Osteocyte (in vitro differentiated cells): ENCODE results near the gene CDKN2C. TPM values are rescaled to one million over a fixed set of nuclear protein-coding genes. Genes with fewer than 3 reads are reported as not detected.

Source experiments
- DNase-seq: peaks from one replicate; pipeline ENCODE4 v3.0.0; 2021; ENCODE audit warnings: mixed read lengths; ENCODE audit not compliant: unreplicated experiment; ENCODE audit errors: extremely low spot score
- H3K27ac Mint-ChIP-seq: one replicate; pipeline ENCODE4 v1.8.0; 2021; ENCODE audit warnings: mild to moderate bottlenecking, mixed read lengths; ENCODE audit not compliant: unreplicated experiment
- H3K27me3 Mint-ChIP-seq: one replicate; pipeline ENCODE4 v1.8.0; 2021; ENCODE audit warnings: mixed read lengths; ENCODE audit not compliant: unreplicated experiment
- H3K36me3 Mint-ChIP-seq: one replicate; pipeline ENCODE4 v1.8.0; 2021; ENCODE audit warnings: mixed read lengths; ENCODE audit not compliant: unreplicated experiment
- H3K4me1 Mint-ChIP-seq: one replicate; pipeline ENCODE4 v1.8.0; 2021; ENCODE audit warnings: mixed read lengths; ENCODE audit not compliant: unreplicated experiment
- H3K4me3 Mint-ChIP-seq: one replicate; pipeline ENCODE4 v1.8.0; 2021; ENCODE audit warnings: mild to moderate bottlenecking, moderate library complexity, mixed read lengths; ENCODE audit not compliant: unreplicated experiment
- H3K9me3 Mint-ChIP-seq: one replicate; pipeline ENCODE4 v1.8.0; 2021; ENCODE audit warnings: mixed read lengths; ENCODE audit not compliant: unreplicated experiment
- CTCF ChIP-seq: fragments of 200-600 bp; sonication (generic); IDR thresholded peaks from 2 replicates; pipeline ENCODE4 v1.5.0; 2021; ENCODE audit warnings: antibody characterized with exemption, mild to moderate bottlenecking, moderate library complexity
- total RNA-seq: library from RNA; stranded (reverse); gene quantifications from 2 replicates; pipeline ENCODE4 v1.2.1, GENCODE V29; 2021

Gene CDKN2C
- total RNA-seq, 1 donor from 2014 or later: 9.2 TPM

GRCh38 chr1:50977575-50978143 is 7.6 kb downstream of the CDKN2C start:
- H3K9me3 Mint-ChIP-seq: no peaks in the 10 kb centered on the region
- H3K27ac Mint-ChIP-seq: no peak overlapping the region
- H3K27me3 Mint-ChIP-seq: peaks cover 43% of the 10 kb centered on the region
- peaks cover 2% of the 10 kb centered on the region for H3K36me3 Mint-ChIP-seq
- peaks cover 26% of the 10 kb centered on the region for H3K4me1 Mint-ChIP-seq
- H3K4me3 Mint-ChIP-seq: peak overlapping the region; percentile 79
- no peak for TF ChIP-seq CTCF
- no peak for DNase-seq

- peaks cover 23% of the 10 kb centered on the region for H3K4me1 Mint-ChIP-seq
- TF ChIP-seq CTCF: no peak
- H3K9me3 Mint-ChIP-seq: no peaks in the 10 kb centered on the region
- H3K4me3 Mint-ChIP-seq: peak overlapping the region; percentile 73
- DNase-seq: no peak
- peaks cover 2% of the 10 kb centered on the region for H3K36me3 Mint-ChIP-seq
- H3K27me3 Mint-ChIP-seq: peaks cover 49% of the 10 kb centered on the region
- H3K27ac Mint-ChIP-seq: no peak overlapping the region
Measured at GRCh38 chr1:50978144-50978851, 8.3 kb downstream of the CDKN2C start.

- peaks cover 18% of the 10 kb centered on the region for H3K4me1 Mint-ChIP-seq
- peaks cover 2% of the 10 kb centered on the region for H3K36me3 Mint-ChIP-seq
- peaks cover 57% of the 10 kb centered on the region for H3K27me3 Mint-ChIP-seq
- no peak for DNase-seq
- no peaks in the 10 kb centered on the region for H3K9me3 Mint-ChIP-seq
- no peak for TF ChIP-seq CTCF
- H3K27ac Mint-ChIP-seq: no peak overlapping the region
- H3K4me3 Mint-ChIP-seq: peak overlapping the region; percentile 73
Measured at GRCh38 chr1:50978852-50979781, 9.1 kb downstream of the CDKN2C start.

- Mint-ChIP-seq H3K36me3 (peaks cover 2% of the 10 kb centered on the region), H3K4me3 (no peak overlapping the region), H3K27ac (no peak overlapping the region), H3K27me3 (peaks cover 64% of the 10 kb centered on the region), H3K4me1 (peaks cover 18% of the 10 kb centered on the region), H3K9me3 (no peaks in the 10 kb centered on the region)
- no peak for DNase-seq
- TF ChIP-seq CTCF: no peak
Measured at GRCh38 chr1:50979937-50980336, 9.9 kb downstream of the CDKN2C start.

- TF ChIP-seq CTCF: no peak
- no peak overlapping the region for H3K4me3 Mint-ChIP-seq
- peaks cover 2% of the 10 kb centered on the region for H3K36me3 Mint-ChIP-seq
- peaks cover 18% of the 10 kb centered on the region for H3K4me1 Mint-ChIP-seq
- no peak overlapping the region for H3K27ac Mint-ChIP-seq
- peaks cover 69% of the 10 kb centered on the region for H3K27me3 Mint-ChIP-seq
- no peak for DNase-seq
- H3K9me3 Mint-ChIP-seq: no peaks in the 10 kb centered on the region
Measured at GRCh38 chr1:50980505-50980904, 10.5 kb downstream of the CDKN2C start.
